DOHH2 (cell line): Measurements from ENCODE around the gene CTNNBL1.

Experiments
- H3F3A ChIP-seq: fragments of 200-600 bp; sonication (generic), shearing (Covaris generic); 2 replicates; pipeline ENCODE4 v1.6.0; 2016; ENCODE audit warnings: antibody characterized with exemption, mild to moderate bottlenecking; ENCODE audit not compliant: control insufficient read depth, insufficient read depth
- H3K27ac ChIP-seq: fragments of 200-600 bp; sonication (generic); 2 replicates; pipeline ENCODE4 v1.5.1; 2014; ENCODE audit warnings: low read depth, mild to moderate bottlenecking, low read length, moderate library complexity
- H3K27me3 ChIP-seq: fragments of 200-600 bp; sonication (generic); 2 replicates; pipeline ENCODE4 v1.6.1; 2014; ENCODE audit warnings: mild to moderate bottlenecking, low read length, mixed read lengths; ENCODE audit not compliant: control insufficient read depth
- H3K36me3 ChIP-seq: fragments of 200-600 bp; sonication (generic); 2 replicates; pipeline ENCODE4 v1.6.1; 2014; ENCODE audit warnings: mild to moderate bottlenecking, low read length, moderate library complexity, mixed read lengths; ENCODE audit not compliant: control insufficient read depth
- H3K4me1 ChIP-seq: fragments of 200-600 bp; sonication (generic); 2 replicates; pipeline ENCODE4 v1.6.1; 2014; ENCODE audit warnings: mild to moderate bottlenecking, low read length, mixed read lengths; ENCODE audit not compliant: control insufficient read depth
- H3K4me2 ChIP-seq: fragments of 200-600 bp; sonication (generic); 2 replicates; pipeline ENCODE4 v1.6.0; 2014; ENCODE audit warnings: mild to moderate bottlenecking, low read length, moderate library complexity
- H3K4me3 ChIP-seq: fragments of 200-600 bp; sonication (generic); 2 replicates; pipeline ENCODE4 v1.5.1; 2014; ENCODE audit warnings: mild to moderate bottlenecking, low read length, mixed read lengths
- H3K79me2 ChIP-seq: fragments of 200-600 bp; sonication (generic); 2 replicates; pipeline ENCODE4 v1.6.1; 2014; ENCODE audit warnings: mild to moderate bottlenecking, low read length, mixed read lengths; ENCODE audit not compliant: control insufficient read depth
- H3K9me2 ChIP-seq: fragments of 200-600 bp; sonication (generic); replicated peaks from 2 replicates; pipeline ENCODE4 v1.6.1; 2014; ENCODE audit warnings: mild to moderate bottlenecking, low read length, mixed read lengths; ENCODE audit not compliant: control insufficient read depth
- H3K9me3 ChIP-seq: fragments of 200-600 bp; sonication (generic); 2 replicates; pipeline ENCODE4 v1.6.1; 2014; ENCODE audit warnings: antibody characterized with exemption, low read length, mixed read lengths; ENCODE audit not compliant: control insufficient read depth, insufficient read depth
- H4K20me1 ChIP-seq: fragments of 200-600 bp; sonication (generic); 2 replicates; pipeline ENCODE4 v1.6.0; 2014; ENCODE audit warnings: low read depth, mild to moderate bottlenecking, antibody characterized with exemption, low read length, moderate library complexity; ENCODE audit not compliant: control insufficient read depth, insufficient read depth
- EZH2phosphoT487 ChIP-seq: fragments of 200-600 bp; sonication (generic); IDR thresholded peaks from 2 replicates; pipeline ENCODE4 v1.6.1; 2017; ENCODE audit warnings: borderline replicate concordance, mild to moderate bottlenecking, antibody characterized with exemption, low read length, moderate library complexity, mixed read lengths
- TF ChIP-seq, protein P1 (sequence below): fragments of 200-600 bp; sonication (generic); IDR thresholded peaks from one replicate; pipeline ENCODE4 v1.5.1; 2014; ENCODE audit warnings: antibody characterized with exemption, mild to moderate bottlenecking, low read depth, low read length; ENCODE audit not compliant: poor library complexity, severe bottlenecking

The CTNNBL1 gene

DNA sequence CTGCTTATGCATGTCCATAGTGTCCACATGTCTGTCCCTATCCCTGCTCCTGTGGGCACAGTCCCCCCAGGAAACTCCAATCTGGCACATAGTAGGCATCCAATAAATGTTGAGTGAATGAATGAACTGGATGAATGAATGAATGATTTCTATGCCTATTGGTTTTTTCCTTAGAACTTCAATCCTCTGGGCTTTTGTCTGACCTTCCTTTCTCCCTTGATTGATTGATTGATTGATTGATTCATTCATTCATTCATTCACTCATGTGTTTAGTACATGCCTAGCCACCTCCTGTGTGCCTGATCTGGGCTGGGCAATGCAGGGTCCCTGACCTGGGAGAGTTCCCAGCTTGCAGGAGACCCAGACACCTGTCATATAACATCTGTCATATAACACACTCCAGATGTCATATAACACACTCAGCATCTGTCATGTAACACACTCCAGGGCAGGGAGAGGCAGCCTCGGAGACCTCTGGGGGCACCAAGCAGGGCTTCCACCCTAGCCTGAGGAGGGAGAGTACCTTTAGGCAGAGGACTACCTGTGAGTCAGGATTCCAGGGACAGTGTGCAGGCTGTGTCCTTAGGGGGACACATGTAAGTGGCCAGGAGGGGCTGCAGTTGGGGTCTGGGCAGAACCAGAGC, 227.0 kb downstream of the CTNNBL1 start:
- Histone ChIP-seq H3K36me3 (no peaks in the 10 kb centered on the region), H3K27ac (no peak overlapping the region), H3F3A (no peaks in the 10 kb centered on the region), H4K20me1 (no peaks in the 10 kb centered on the region; the same call in 1 of the 2 replicates), H3K4me3 (no peak overlapping the region), H3K9me2 (no peaks in the 10 kb centered on the region), H3K4me1 (no peaks in the 10 kb centered on the region), H3K27me3 (peaks cover 32% of the 10 kb centered on the region), H3K79me2 (no peaks in the 10 kb centered on the region), H3K9me3 (no peaks in the 10 kb centered on the region), H3K4me2 (no peak overlapping the region)
- no peak for TF ChIP-seq EZH2phosphoT487
- TF ChIP-seq, protein P1, sequence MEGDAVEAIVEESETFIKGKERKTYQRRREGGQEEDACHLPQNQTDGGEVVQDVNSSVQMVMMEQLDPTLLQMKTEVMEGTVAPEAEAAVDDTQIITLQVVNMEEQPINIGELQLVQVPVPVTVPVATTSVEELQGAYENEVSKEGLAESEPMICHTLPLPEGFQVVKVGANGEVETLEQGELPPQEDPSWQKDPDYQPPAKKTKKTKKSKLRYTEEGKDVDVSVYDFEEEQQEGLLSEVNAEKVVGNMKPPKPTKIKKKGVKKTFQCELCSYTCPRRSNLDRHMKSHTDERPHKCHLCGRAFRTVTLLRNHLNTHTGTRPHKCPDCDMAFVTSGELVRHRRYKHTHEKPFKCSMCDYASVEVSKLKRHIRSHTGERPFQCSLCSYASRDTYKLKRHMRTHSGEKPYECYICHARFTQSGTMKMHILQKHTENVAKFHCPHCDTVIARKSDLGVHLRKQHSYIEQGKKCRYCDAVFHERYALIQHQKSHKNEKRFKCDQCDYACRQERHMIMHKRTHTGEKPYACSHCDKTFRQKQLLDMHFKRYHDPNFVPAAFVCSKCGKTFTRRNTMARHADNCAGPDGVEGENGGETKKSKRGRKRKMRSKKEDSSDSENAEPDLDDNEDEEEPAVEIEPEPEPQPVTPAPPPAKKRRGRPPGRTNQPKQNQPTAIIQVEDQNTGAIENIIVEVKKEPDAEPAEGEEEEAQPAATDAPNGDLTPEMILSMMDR = no peak

DNA sequence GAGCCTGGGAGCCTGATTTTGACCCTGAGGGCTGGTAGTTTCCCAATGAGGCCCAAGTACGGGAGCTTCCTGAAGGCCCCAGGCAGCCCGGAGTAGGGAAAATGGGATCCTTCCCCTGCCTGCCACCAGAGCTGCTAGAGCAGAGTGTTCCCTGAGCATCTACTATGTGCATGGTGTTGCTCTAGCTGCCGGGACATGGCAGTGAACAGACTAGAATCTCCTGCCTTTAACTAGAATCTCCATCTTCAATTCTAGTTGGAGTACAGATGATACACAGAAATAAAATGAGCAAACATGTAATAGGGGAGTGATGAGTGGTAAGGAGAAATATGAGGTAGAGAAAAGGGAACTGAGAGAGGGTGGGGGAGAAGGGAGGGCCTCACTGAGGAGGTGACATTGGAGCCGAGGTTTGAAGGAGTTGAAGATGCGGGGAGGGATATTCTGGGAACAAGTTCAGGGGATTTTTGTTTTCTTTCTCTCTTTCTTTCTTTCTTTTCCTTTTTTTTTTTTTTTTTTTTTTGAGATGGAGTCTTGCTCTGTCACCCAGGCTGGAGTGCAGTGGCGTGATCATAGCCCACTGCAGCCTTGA, 227.6 kb downstream of the CTNNBL1 start:
- Histone ChIP-seq H3K27me3 (peaks cover 32% of the 10 kb centered on the region), H4K20me1 (no peaks in the 10 kb centered on the region; the same call in 1 of the 2 replicates), H3K36me3 (no peaks in the 10 kb centered on the region), H3K79me2 (no peaks in the 10 kb centered on the region), H3K9me2 (no peaks in the 10 kb centered on the region), H3F3A (no peaks in the 10 kb centered on the region), H3K9me3 (no peaks in the 10 kb centered on the region), H3K27ac (no peak overlapping the region), H3K4me1 (no peaks in the 10 kb centered on the region), H3K4me2 (no peak overlapping the region), H3K4me3 (no peak overlapping the region)
- TF ChIP-seq, protein P1 = no peak
- TF ChIP-seq EZH2phosphoT487 = no peak
